AG09309 (cell line): ENCODE measurements around the gene PGK1.
A peak's percentile ranks its signal among the peaks of the same experiment; 100 is the strongest.
"Not testable (repeated sequence)": the region's sequence is repeated elsewhere in the genome, so short reads cannot be mapped to it uniquely, and the experiment has no call there.

ENCODE experiments used
- DNase-seq: peaks from one replicate; pipeline ENCODE4 v3.0.0-alpha.2; 2010; ENCODE audit warnings: low read depth
- H3K4me3 ChIP-seq: 2 replicates; pipeline ENCODE4 v1.5.1; 2011; ENCODE audit warnings: mild to moderate bottlenecking, low read depth, low read length, moderate library complexity; ENCODE audit not compliant: control insufficient read depth
- TF ChIP-seq, protein P1 (sequence below): IDR thresholded peaks from 2 replicates; pipeline ENCODE4 v1.5.1; 2011; ENCODE audit warnings: mild to moderate bottlenecking, low read depth, low read length, inconsistent platforms; ENCODE audit not compliant: insufficient read depth, control insufficient read depth; ENCODE audit errors: missing control alignments

Gene PGK1

DNA sequence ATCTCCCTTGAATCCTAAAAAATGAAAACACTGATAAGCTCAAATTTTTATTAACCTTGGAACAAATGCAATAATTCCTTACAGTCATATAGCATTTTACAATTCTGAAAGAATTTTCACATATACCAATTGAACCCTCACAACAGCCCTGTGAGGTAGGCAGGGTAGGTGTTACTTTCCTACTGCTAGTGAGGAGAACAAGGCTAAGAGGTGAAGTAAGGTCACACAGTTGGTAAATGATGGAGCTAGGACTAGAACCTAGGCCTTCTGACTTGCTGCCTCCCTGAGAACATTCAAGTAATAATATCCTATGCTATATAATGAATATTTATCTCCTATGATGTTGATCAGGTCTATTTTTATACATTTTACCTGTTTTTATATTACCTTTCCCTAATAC, 25.7 kb downstream of the PGK1 start:
- DNase-seq = no peak
- H3K4me3 ChIP-seq = no peak overlapping the region
- TF ChIP-seq, protein P1, sequence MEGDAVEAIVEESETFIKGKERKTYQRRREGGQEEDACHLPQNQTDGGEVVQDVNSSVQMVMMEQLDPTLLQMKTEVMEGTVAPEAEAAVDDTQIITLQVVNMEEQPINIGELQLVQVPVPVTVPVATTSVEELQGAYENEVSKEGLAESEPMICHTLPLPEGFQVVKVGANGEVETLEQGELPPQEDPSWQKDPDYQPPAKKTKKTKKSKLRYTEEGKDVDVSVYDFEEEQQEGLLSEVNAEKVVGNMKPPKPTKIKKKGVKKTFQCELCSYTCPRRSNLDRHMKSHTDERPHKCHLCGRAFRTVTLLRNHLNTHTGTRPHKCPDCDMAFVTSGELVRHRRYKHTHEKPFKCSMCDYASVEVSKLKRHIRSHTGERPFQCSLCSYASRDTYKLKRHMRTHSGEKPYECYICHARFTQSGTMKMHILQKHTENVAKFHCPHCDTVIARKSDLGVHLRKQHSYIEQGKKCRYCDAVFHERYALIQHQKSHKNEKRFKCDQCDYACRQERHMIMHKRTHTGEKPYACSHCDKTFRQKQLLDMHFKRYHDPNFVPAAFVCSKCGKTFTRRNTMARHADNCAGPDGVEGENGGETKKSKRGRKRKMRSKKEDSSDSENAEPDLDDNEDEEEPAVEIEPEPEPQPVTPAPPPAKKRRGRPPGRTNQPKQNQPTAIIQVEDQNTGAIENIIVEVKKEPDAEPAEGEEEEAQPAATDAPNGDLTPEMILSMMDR = no peak

DNA sequence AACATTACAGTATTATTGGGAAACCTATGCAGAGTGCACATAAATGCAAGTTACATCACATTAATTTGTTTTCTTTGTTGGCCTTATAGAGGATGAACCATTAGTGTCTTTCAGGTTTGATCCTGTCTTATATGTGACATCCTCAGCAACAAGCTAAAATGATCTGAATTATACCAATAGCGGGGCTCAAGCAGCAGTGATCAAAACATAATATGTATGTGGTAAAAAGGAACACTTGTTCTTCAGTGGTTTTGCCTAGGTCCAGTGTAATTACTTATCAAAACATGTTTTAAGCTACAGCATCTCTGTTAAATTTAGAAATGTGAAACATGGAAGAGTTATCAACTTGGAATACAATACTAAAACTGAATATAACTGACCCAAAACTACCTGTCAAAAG, 26.3 kb downstream of the PGK1 start:
- H3K4me3 ChIP-seq = no peak overlapping the region
- DNase-seq = no peak
- TF ChIP-seq, protein P1 = no peak

DNA sequence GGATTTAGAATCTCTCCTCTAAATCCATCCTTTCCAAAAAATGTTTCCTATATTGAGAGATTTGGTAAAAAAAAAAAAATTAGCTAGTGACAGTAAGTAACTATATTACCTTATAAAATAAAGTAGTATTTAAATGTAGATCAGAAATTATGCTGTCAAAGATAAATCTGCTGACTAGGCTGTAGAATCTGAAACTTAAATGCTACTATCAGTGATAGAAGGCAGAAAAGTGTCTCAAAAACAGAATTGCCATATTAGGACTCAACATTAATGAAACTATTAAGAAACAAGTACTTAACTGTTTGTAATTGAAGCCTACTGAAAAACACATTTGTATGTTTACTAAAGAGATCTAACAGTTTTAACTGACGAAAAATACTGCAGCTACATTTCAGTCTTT, 27.1 kb downstream of the PGK1 start:
- TF ChIP-seq, protein P1 = no peak
- no peak overlapping the region for H3K4me3 ChIP-seq
- no peak for DNase-seq

DNA sequence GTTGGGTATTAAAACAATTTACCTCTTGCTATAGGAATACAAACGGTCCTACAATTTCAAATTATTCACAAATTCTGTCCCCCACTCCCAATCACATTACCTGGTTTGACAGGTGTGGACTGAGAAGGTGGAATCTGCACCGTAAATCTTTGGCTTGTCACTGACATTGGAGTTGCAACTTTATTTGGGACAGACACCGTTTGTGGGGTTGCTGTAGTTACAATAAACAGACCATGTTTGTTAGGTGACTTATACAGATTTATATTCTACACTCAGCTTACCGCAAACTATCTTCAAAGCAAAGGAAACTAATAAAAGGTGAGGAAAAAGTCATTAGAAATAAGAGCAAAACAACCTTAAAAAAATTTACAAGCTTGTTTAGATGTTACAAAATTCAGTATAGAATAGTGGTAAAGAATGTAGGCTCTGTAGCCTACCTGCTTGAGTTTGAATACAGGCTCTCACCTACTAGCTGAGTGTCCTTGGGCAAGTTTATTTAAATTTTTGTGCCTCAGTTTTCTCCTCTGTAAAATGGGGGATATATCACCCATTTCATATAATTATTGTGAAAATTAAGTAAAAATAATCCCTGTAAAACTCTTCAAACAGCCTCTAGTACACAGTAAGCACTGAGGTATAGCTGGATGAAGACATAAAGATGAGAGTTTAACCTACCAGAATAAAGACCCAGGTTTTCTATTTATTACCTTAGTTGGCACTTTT, 29.4 kb downstream of the PGK1 start:
- DNase-seq = no peak
- no peak overlapping the region for H3K4me3 ChIP-seq
- TF ChIP-seq, protein P1 = no peak

DNA sequence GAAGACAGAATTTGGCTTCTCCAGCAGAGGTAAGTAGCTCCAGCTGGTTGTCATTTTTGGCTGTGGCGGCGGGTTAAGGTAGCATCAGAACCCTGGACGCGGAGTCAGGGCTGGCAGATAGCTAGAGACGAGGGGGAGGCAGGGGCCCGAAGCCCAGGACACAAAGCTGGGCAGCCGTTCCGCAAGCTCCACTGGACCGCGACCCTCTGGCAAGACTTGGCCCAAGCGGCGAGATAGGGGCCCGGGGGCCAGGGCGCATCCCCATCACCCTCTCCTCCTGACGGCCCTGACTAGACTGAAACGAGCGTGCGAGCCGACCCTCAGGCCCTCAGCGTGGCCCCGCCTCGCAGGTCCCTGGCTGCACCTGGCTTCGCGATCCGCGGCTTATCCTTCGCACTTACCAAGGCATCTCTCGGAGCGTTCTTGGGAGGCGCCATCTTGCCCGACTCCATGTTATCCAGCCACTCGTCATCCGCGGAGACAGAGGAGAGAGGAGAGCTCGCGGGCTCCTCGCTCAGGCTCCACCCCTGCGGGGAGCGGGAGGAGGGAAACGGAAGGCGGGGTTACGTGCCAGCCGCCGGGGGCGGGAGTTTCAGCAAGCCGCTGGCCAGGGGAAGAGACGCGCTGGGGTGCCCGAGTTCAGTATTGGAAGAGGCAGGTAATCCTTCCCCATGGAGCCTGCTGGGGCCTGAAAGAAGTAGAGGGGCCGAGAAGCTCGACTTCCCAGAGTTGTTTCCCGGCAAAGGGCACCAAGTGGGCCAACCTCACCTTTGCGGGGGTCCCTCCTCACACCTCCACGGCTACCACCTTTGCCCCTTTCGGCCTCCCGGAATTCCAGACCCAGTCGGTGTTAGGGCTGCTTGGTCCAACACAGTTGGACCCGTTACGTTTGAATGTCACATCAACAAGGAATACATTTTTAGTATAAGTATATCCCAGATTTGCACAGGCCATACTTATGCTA, 35.4 kb downstream of the PGK1 start, which contains the start of gene TAF9B:
TAF9B (minus strand) TSS at position 491 of the 964 bp plus-strand sequence; CDS start at position 452, 39 bp downstream.
- TF ChIP-seq, protein P1 = no peak
- peak; percentile 33 for DNase-seq
- peak within 1 kb of the TSS; percentile 57 for H3K4me3 ChIP-seq

DNA sequence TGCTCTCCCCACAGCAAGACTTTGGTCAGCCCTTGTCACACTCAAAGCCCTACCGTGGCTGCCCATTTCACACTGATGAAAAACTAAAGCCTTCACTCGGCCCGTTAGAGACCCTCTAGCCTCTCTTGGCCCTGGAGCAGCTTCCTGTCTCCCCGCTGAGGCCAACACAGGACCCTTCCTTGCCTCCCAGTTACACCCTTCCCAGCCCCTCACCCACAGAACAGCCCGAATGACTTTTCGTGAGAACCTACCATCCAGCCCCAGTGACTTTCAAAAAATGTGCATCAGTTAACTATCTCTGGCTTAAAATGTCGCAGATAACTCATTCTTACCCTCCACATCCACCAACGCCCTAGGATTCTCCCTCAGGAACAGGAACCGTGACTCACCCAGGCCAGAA, 36.2 kb downstream of the PGK1 start:
- no peak for DNase-seq
- no peak overlapping the region for H3K4me3 ChIP-seq
- TF ChIP-seq, protein P1 = no peak

DNA sequence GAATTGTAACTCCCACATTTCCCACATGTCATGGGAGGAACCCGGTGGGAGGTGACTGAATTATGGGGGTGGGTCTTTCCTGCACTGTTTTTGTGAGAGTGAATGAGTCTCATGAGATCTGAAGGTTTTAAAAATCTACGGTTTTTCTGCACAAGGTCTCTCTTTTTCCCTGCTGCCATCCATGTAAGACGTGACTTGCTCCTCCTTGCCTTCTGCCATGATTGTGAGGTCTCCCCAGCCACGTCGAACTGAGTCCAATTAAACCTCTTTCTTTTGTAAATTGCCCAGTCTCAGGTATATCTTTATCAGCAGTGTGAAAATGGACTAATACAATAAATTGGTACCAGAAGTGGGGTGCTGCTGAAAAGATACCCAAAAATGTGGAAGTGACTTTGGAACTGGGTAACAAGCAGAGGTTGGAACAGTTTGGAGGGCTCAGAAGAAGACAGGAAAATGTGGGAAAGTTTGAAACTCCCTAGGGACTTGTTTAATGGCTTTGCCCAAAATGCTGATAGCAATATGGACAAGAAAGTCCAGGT, 43.0 kb downstream of the PGK1 start:
- H3K4me3 ChIP-seq = not testable (repeated sequence)

DNA sequence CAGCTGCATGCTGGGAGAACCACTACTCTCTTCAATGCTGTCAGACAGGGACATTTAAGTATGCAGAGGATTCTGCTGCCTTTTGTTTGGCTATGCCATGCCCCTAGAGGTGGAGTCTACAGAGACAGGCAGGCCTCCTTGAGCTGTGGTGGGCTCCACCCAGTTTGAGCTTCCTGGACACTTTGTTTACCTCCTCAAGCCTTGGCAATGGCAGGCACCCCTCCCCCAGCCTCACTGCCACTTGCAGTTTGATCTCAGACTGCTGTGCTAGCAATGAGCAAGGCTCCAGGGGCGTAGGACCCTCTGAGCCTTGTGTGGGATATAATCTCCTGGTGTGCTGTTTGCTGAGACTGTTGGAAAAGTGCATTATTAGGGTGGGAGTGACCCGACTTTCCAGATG, 53.3 kb downstream of the PGK1 start:
- H3K4me3 ChIP-seq, DNase-seq: not testable (repeated sequence)

More for the DNA sequence above, 43.0 kb downstream of the PGK1 start:
- DNase-seq = not testable (repeated sequence)

DNA sequence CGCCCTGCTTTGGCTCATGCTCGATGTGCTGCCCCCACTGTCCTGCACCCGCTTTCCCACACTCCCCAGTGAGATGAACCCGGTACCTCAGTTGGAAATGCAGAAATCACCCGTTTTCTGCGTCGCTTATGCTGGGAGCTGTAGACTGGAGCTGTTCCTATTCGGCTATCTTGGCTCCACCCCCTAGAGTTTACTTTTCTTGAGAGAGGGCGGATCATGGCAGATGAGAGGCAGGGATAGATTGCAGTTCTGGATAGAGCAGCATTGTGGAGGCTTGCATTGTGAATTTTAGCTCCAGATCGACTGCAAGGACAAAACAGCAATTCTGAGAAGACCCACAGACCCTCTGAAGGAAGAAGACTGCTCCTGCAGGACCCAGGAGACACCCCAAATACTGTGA, 53.8 kb downstream of the PGK1 start:
- not testable (repeated sequence) for H3K4me3 ChIP-seq, DNase-seq

DNA sequence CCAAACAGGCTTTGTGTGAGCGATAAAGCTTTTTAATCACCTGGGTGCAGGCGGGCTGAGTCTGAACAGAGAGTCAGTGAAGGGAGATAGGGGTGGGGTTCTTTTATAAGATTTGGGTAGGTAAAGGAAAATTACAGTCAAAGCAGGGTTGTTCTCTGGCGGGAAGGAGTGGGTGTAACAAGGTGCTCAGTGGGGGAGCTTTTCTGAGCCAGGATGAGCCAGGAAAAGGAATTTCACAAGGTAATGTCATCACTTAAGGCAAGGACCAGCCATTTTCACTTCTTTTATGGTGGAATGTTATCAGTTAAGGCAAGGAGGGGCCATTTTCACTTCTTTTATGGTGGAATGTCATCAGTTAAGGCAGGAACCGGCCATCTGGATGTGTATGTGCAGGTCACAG, 56.7 kb downstream of the PGK1 start:
- not testable (repeated sequence) for DNase-seq, H3K4me3 ChIP-seq
